ENCODE data around the gene TMEM119.
"Not testable (repeated sequence)": the region's sequence is repeated elsewhere in the genome, so short reads cannot be mapped to it uniquely, and the experiment has no call there.

The TMEM119 gene

GRCh38 chr12:108567406-108568337, 30.2 kb downstream of the TMEM119 start:
- DNase-seq (ENCODE audit: extremely low read depth in 1 of 2, low read depth in 1 of 2), result no peak

GRCh38 chr12:108566452-108566851, 31.4 kb downstream of the TMEM119 start:
- DNase-seq (ENCODE audit: extremely low read depth in 1 of 2, low read depth in 1 of 2), result no peak

GRCh38 chr12:108565976-108566375, 31.9 kb downstream of the TMEM119 start:
- DNase-seq (ENCODE audit: extremely low read depth in 1 of 2, low read depth in 1 of 2), result peak in 1 of 2 donors; percentile 50

- no peak for DNase-seq (ENCODE audit: extremely low read depth in 1 of 2, low read depth in 1 of 2)
Observed at GRCh38 chr12:108565146-108565545, 32.7 kb downstream of the TMEM119 start.

DNA sequence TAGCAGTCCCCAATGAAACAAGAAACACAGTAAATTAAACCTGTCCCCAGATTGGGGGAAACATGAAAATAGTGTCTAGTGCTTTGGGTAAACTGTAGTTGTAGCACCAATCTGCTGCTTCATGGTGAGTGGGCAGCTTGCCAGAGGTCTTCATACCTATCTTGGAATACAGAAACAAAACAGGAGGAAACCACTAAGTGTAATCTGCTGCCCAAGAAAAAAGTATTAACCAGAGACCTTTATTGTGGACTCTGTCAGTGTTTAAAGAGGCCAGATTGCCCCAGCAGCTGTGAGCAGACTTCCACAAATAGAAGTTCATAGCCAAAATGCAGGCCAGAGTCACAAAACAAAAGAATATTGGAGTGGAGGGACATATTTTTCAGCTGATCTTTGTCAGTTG, 33.2 kb downstream of the TMEM119 start:
- DNase-seq (ENCODE audit: extremely low read depth in 1 of 2, low read depth in 1 of 2), result no peak

GRCh38 chr12:108563804-108564151, 34.1 kb downstream of the TMEM119 start:
- DNase-seq (ENCODE audit: extremely low read depth in 1 of 2, low read depth in 1 of 2), result no peak

DNA sequence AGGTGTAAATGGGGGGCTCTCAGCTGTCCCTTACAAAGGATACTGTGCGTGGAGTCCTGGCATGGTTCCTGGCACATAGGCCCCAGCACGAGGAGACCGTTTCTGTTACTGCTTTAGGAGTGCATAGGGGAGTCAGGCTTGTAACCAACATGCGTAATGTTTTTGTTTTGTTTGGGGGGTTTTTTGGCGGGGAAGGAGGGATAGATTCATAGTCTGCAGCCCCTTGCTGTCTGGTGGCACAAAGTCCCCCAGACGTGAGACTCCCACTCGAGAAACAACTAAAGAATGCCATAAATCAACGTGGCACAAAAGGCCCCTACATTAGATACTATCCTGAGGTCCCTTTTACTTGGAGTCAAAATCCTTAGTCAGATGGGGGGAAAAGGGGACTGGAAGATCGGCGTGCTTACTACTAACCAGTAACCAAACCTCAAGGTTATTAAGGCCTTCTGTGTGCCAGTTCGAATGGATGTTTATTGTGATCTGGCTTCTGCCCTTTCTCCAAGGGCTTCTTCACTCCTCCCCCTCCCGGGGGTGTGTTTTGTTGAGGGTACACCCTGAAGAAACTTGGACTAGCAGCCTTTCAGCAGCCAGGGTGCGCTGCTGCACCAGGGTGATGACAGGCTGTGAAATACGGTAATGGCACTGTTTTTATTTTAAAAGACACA, 34.6 kb downstream of the TMEM119 start:
- DNase-seq (ENCODE audit: extremely low read depth in 1 of 2, low read depth in 1 of 2), result peak; percentile 64 to 80

DNA sequence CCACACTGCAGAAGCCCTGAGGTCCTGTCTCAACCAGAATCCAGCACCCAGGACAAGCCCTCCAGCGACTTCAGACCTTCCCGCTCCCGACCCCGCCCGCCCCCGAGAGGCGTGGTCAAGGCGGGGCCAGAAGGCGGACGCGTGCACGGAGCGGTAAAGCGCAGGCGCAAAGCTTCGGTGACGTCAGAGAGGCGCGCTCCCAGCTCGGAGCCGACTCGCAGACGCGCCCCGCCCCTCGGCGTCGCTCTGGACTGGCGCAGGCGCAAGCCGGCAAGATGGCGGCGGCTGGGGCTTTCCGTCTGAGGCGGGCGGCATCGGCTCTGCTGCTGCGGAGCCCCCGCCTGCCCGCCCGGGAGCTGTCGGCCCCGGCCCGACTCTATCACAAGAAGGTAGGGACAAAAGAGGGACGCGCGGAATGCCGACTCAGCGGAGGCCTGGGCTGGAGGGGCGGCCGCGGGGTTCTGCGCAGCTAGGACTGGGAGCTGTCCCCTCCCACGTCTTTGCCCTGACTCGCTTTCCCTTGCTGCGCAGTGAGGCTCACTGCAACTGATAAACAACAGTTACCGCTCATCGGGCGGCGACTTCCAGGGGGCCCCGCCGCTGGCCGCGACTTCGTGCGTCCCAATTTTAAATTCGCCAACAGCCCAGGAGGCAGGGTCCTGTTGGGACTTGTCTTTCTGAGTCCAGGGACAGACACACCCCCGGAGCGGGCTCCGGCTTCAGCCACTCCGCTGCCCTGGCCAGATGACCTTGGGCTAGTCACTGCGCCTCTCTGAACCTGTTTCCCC, 35.3 kb downstream of the TMEM119 start, which contains the start of gene ISCU:
TSS of gene ISCU (plus strand) at position 249 of the 788 bp plus-strand sequence. CDS start at position 276, 27 bp downstream.
- DNase-seq (ENCODE audit: extremely low read depth in 1 of 2, low read depth in 1 of 2), result peak; percentile 95 to 99

- DNase-seq (ENCODE audit: extremely low read depth in 1 of 2, low read depth in 1 of 2), result no peak
Observed at GRCh38 chr12:108561852-108562347, 36.0 kb downstream of the TMEM119 start.

DNA sequence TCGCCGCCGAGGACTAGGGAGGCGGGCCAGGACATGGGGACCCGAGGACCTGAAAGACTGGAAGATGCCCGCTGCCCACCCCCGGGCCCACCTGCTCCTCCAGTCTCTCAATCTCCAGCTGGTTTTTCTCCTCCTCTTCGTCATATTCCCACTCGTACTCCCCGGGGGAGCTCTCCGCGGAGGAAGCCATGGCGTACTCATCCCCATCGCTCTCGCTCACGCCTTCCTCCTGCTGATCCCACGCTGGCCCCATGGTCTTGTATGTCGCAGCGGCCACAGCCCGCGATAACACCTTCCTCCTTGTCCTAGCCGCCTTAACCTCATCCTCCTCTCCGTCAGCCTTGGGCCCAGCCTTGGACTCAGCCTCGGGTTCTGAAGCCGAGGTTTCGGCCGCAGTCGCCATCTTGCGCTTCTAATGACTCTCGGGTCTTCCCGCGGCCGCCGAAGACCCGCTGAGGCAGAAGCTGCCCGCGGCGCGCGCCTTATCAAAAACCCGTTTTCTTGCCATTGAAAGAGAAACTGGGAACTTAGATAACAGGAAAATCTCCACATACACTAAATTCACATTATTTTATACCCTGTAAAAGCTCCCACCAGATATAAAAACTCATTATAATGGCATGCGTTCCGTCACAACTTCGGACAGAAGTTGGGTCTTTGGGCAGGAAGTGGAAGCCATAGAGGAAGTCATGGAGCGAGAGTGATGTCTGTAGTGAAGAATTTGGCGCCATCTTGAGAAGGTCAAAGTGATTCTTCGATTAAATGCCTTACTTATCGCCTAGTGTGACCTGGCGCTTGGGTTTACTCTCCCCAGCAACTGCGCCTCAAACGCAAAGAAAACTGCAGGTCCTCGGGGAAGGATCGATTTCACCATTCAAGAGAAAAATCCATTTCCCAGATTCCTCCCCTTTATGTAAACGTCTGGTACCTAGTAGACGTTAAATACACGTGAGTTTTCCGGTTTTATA, 36.8 kb downstream of the TMEM119 start, which contains the start of gene SART3:
TSS of gene SART3 (minus strand) at position 422 of the 968 bp plus-strand sequence. CDS start at position 403, 19 bp downstream.
- peak; percentile 69 to 72 for DNase-seq (ENCODE audit: extremely low read depth in 1 of 2, low read depth in 1 of 2)

- no peak for DNase-seq (ENCODE audit: extremely low read depth in 1 of 2, low read depth in 1 of 2)
Observed at GRCh38 chr12:108560321-108560721, 37.6 kb downstream of the TMEM119 start.

- no peak for DNase-seq (ENCODE audit: extremely low read depth in 1 of 2, low read depth in 1 of 2)
Observed at GRCh38 chr12:108559748-108560147, 38.1 kb downstream of the TMEM119 start.

GRCh38 chr12:108559007-108559655, 38.8 kb downstream of the TMEM119 start:
- DNase-seq (ENCODE audit: extremely low read depth in 1 of 2, low read depth in 1 of 2), result no peak

- not testable (repeated sequence) for DNase-seq (ENCODE audit: extremely low read depth in 1 of 2, low read depth in 1 of 2)
Observed at GRCh38 chr12:108555383-108555782, 42.5 kb downstream of the TMEM119 start.

DNA sequence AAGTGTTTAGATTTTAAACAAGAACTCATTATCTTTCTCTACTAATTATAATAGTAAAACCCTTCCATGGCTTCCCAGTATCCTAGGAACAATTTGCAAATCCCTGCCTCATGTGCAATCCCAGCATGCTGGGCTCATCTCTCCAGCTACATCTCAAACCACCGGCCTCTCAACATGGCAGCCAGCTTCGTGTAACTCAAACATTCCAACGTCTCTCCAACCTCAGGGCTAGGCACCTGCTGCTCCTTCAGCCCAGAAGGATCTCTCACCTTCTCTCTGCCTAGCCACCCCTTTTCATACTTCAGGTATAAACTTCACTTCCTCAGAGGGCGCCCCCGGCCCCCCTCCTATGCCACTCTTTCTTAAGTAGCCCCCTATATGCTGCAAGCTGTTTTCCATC, 44.1 kb downstream of the TMEM119 start:
- no peak for DNase-seq (ENCODE audit: extremely low read depth in 1 of 2, low read depth in 1 of 2)

- no peak for DNase-seq (ENCODE audit: extremely low read depth in 1 of 2, low read depth in 1 of 2)
Observed at GRCh38 chr12:108551535-108551934, 46.3 kb downstream of the TMEM119 start.

- DNase-seq (ENCODE audit: extremely low read depth in 1 of 2, low read depth in 1 of 2), result no peak
Observed at GRCh38 chr12:108548954-108549521, 48.8 kb downstream of the TMEM119 start.

- DNase-seq (ENCODE audit: extremely low read depth in 1 of 2, low read depth in 1 of 2), result no peak
Observed at GRCh38 chr12:108547686-108548085, 50.2 kb downstream of the TMEM119 start.

DNA sequence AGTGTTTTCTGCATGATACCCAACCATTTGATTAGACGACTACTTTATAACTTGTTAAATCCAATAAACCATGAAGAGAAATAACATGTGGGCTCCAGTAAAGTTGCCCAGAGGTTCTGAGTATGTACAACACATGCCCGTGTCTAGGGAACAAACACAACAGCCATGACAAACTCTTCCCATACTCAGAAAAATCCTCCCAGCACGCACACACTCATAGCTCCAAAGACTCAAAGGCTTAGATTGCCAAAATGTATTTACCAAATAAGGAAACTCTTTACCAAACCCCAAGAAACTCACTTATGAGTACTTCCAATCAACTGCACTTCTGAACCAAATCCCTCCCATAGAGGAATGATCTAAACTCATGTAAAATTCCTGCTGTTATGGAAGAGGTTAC, 54.2 kb downstream of the TMEM119 start:
- no peak for DNase-seq (ENCODE audit: extremely low read depth in 1 of 2, low read depth in 1 of 2)

Data from stimulated activated CD8-positive, alpha-beta memory T cell treated with anti-CD3 and anti-CD28 coated beads, Interleukin-7, amount 100 ng/mL, for 48 hours (primary cell).